HG02623 (cell line): Measurements from ENCODE around the gene PPP1R9B.

Source experiments
- ATAC-seq: cut with Tn5 transposase; IDR thresholded peaks from one replicate; pipeline ENCODE4 v1.9.1; 2021; ENCODE audit warnings: moderate library complexity; ENCODE audit not compliant: unreplicated experiment

Gene PPP1R9B

DNA sequence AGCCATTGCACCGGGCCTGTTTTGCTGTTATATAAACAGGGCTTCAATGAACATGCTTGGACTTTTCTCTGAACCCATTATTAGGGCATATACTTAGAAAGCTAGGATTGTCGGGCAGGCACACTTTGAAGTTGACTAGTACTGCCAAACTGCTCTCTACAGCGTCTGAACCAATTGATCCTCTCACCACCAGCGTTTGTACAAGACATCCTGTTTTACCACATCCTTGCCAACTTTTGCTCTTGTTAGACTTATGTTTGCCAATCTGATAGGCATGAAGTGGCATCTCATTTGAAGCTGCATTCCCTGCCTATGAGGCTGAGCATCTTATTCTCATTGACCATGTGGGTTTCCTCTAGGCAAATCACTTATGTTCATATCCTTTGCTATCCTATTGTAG, 7.4 kb upstream of the PPP1R9B start:
- no peak for ATAC-seq

DNA sequence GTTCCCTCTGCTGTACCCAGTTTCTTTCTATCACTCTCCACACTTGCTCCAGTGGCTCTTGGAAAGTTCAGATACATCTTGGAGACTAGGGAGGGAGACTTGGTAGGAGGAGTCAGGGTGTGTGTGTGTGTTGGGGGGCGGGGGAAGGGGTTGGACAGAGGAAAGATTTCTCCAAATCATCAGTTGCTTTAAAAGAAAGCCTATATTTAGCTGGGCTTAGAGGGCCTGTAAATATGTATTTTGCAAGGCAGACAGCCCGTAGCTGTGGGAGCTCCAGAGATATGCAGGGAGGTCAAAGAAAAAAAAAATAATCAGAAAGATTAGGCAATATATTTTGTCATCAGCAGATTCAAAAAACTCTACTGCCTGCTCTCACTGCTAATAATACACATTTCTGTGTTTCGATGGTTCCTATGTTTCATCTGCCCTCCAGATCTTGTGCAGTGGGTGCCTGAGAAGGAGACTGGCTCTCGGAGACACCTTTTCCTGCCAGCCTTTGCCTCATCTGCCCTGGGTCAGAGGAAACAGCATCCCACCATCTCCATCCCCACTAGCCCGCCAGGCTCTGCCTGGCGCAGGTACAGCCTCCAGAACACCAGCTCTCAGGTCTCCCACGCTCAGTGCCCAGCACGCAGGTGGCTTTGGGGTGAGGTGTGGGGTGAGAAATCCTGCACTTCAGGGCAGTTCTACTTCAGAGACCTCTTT, 4.8 kb upstream of the PPP1R9B start:
- ATAC-seq, result no peak

- peak; percentile 35 for ATAC-seq
Observed at GRCh38 chr17:50154604-50155003, 4.1 kb upstream of the PPP1R9B start.

DNA sequence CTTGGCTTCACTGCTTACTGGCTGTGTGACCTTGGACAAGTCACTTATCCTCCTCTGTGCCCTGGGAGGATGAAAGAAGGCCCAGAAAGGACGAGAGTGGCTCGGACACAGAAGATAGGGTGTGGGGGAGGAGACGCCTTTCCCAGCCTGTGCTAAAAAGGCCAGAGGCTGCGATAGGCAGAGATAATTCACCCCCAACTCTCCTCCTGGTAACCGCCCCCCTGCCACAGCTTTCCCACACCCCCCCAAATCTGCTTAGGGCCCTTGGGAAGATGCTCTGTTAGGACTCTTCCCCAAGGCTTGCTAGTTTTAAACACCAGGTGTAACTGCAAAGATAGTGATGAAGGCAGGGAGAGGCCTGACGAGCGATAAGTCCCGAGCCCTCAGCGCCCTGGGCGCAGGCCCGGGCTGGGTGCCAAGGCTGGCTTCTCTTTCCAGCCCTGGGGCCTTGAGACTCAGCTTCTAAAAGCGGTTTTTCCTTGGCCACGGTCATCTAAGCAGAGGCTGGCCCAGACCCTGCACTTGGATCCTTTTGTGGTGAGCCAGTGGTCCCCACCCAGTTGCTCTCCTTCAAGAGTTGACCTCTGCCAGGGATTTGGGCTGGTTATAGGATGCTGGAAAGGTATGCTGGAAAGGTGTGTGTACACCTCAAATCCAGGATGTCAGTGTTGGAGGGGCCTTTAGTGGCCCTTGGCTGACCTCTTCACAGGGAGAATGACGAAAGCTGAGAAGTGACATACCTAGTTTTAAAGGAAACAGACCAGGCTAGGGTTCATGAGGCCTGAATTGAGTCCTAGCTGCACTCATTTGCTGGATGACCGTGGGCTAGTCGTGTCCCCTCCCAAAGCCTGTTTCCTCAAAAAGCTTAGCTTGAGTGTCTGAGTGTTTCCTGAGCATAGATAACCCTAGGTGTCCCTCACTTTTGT, 3.4 kb upstream of the PPP1R9B start:
- ATAC-seq, result no peak

GRCh38 chr17:50152736-50153135, 2.3 kb upstream of the PPP1R9B start:
- no peak for ATAC-seq

GRCh38 chr17:50151937-50152547, 1.6 kb upstream of the PPP1R9B start:
- ATAC-seq, result no peak

DNA sequence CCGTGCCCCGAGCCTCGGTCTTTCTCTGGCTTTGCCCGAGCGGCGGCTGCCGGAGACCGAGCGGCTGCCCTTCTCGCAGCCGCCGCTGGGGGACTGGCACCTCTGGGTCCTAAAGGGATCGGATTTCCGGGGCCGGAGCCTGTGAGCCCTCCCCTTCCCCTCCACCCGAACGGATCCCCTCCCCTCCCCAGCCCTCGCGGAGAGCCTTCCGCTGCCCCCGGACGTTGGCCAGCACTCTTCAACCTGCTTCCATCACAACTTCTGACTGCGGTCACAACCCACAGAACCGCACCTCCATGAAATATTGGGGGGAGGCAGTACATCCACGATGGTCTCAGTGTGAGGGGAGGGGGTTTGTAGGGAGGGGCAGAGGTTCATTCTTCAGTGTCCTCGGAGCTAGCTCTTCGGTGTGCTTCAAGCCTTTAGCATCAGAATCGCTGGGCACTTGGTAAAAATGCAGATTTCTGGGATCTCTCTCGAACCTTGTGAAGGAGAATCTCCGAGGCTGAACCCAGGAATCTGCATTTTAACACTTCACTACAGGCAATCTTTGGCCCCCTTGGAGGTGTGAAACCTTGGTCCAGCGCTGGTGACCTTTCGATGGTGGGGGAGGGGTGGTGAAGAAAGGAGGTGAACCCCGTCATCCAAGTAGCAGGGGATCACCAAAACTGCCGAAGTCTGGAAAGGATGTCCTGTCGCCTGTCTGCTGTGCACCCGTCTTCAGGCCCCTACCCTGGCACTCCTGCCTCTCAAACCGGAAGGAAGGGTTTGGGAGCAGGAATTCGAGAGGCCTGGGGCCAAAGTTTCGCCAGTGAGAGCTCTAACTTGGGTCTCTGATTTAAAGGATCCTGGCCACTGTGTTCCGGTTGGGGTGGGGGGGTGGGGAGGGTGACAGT, 812 bp upstream of the PPP1R9B start:
- no peak for ATAC-seq

GRCh38 chr17:50149417-50150353, 792 bp downstream of the PPP1R9B start:
- ATAC-seq, result no peak

DNA sequence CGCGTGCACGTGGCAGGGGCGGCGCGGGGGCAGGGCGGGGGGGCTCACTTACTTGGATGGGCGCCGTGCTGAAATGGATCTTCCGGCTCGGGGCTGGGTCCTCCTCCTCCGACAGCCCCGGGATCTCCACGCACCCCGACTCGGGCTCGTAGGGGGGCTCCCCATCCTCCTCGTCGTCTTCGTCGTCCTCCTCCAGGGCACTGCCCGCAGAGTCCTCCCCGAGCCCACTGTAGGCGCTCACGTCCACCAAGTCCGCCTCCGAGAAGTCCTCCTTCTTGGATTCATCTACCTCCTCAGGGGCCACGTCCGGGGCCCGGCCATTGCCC, 1.4 kb downstream of the PPP1R9B start:
- ATAC-seq, result no peak

DNA sequence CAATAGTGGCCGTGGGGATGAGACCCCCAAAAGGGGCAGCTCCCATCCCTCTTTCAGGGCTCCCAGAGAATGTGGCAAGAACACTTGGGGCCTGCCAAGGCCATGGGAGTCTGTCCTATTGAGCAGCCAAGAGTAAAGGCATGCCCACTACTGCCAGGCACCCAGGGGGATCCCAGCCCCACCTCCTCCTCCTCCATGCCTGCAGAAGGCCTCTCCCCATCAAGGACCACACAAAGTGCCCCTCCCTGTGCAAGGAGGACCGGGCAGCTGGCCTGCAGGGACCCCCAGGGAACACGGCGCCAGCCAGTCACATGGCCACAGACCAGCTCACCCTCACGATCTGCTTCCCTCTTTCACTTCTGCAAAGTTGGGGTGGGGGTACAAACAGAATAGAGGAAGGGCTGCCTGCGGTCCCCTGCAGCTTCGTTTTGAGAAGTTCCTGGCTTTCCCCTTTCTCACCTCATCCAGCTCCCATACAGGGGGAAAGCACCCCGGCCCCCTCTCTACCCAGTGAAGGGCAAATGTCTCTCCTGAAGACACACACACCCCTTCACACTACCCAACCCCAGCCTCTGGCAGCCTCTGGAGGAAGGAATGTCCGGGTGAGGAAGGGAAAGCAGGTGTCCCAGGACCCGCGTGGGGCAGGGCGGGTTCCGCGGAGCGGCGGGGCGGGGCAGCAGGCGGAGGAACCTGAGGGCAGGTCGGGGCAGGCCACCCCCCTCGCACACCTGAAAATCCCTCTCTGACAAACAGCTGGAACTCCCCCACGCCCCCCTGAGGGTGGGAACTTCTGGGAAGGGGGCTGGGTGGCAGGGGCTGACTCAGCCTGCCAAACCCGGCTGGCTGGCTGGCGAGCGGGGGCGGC, 2.0 kb downstream of the PPP1R9B start:
- ATAC-seq, result peak; percentile 34

- no peak for ATAC-seq
Observed at GRCh38 chr17:50147841-50148225, 2.6 kb downstream of the PPP1R9B start.

- ATAC-seq, result no peak
Observed at GRCh38 chr17:50146927-50147665, 3.4 kb downstream of the PPP1R9B start.

GRCh38 chr17:50146230-50146926, 4.1 kb downstream of the PPP1R9B start:
- no peak for ATAC-seq

- ATAC-seq, result no peak
Observed at GRCh38 chr17:50145532-50146229, 4.8 kb downstream of the PPP1R9B start.

DNA sequence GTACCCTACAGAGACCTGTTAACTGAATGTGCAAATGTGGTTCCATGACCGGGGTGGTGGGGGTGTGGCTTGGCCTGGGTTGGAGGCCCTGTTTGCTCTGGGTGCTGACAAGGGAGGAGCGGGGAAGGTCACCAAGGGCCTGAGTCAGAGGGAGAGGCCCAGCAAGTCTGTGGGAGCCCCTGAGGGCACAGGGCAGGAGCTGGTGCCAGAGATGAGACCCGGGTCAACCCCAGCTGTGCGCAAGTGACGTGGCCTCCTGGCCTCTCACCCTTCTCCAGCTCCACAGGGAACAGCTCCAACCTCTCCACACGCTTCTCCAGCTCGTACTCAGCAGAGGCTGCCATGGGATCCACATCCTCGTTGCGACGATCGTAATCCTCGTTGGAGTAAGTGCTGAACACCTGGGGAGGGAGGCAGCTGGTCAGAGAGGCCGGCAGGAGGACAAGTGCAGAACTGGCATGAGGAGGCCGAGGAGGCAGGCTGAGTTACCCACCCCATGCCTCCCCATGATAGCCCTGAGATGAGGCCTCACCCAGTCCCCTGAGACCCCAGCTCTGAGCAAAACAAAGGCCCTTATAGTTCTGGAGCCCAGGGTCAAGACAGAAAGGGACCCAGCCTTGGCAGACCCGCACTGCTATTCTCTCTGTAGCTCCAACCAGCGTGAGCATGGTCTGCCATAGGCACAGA, 5.5 kb downstream of the PPP1R9B start:
- ATAC-seq, result no peak

- no peak for ATAC-seq
Observed at GRCh38 chr17:50144355-50144754, 6.1 kb downstream of the PPP1R9B start.
